ENCODE results near the gene EIF2D. TPM values are rescaled to one million over a fixed set of nuclear protein-coding genes. Genes with fewer than 3 reads are reported as not detected.
A peak's percentile ranks its signal among the peaks of the same experiment; 100 is the strongest.

The EIF2D gene
- total and polyA plus RNA-seq, 9 of the 15 experiments (the other 6 are each of a cell fraction or from before 2014, with no cell fraction given) = 81.1 to 138 (median 93.9) TPM

GRCh38 chr1:206628916-206629315 is 16.7 kb upstream of the EIF2D start:
- Histone ChIP-seq H2AFZ (ENCODE audit: low read depth, low read length) (no peak overlapping the region), H3K27me3 (ENCODE audit: control insufficient read depth in 2 of 2, insufficient read depth in 2 of 2, low read length in 2 of 2) (0 out of 5 replicates have a peak, but pooled peaks cover 0 to 6% of the 10 kb centered on the region in 2 experiments), H3K36me3 (ENCODE audit: control insufficient read depth, insufficient read depth, low read length) (no peaks in the 10 kb centered on the region), H3K4me3 (no peak overlapping the region), H3K9me1 (ENCODE audit: control insufficient read depth, insufficient read depth, low read length) (no peaks in the 10 kb centered on the region), H3K27ac (ENCODE audit: extremely low read depth, low read depth, low read length) (no peak overlapping the region), H4K20me1 (replicated peaks; ENCODE audit: control insufficient read depth, insufficient read depth, low read length) (no peaks in the 10 kb centered on the region), H3K4me2 (ENCODE audit: insufficient read depth, low read length) (no peak overlapping the region), H3K9me3 (replicated peaks; ENCODE audit: control insufficient read depth, insufficient read depth, low read depth, low read length) (no peaks in the 10 kb centered on the region; the same call in 1 of the 2 replicates), H3K9ac (ENCODE audit: insufficient read depth in 1 of 2, low read depth in 2 of 2, low read length in 2 of 2) (no peak overlapping the region), H3K79me2 (ENCODE audit: control insufficient read depth, insufficient read depth, low read length) (no peaks in the 10 kb centered on the region), H3K4me1 (replicated peaks in 1 of 2; ENCODE audit: control insufficient read depth in 2 of 2, insufficient read depth in 2 of 2, low read length in 2 of 2) (0 out of 5 replicates have a peak, but pooled peaks cover 0 to under 1% of the 10 kb centered on the region in 2 experiments)
- no TSS peak for BruUV-seq (replicated peaks)
- in situ Hi-C loops (cut with MboI) (no loop called here), intact Hi-C loops (cut with micrococcal nuclease) (no loop called here)
- TF ChIP-seq ZNF316 (IDR thresholded peaks at IDR 0.05) (peak; percentile 29; the same call in 1 of the 2 replicates), C11orf30 (IDR thresholded peaks at IDR 0.05; ENCODE audit: low read depth) (peak; percentile 34; the same call in 1 of the 2 replicates), PPARD (CRISPR knock-in tag; IDR thresholded peaks at IDR 0.05) (no peak), ZNF263 (CRISPR knock-in tag; IDR thresholded peaks at IDR 0.05; ENCODE audit: borderline replicate concordance) (no peak), SRSF9 (IDR thresholded peaks at IDR 0.05; ENCODE audit: borderline replicate concordance, low read depth, low read length) (no peak), MAFF (IDR thresholded peaks at IDR 0.05; ENCODE audit: low read length) (0 out of 2 replicates have a peak, but pooled peaks have one; percentile 35), MAFK (IDR thresholded peaks at IDR 0.05; ENCODE audit: low read length) (peak; percentile 48; the same call in 1 of the 2 replicates)
- 0% methylated on average over 1 of the region's 1 CpG for WGBS (ENCODE audit: insufficient coverage, low coverage, missing lambda C conversion rate)
- ChIA-PET POLR2A (interaction anchor here (0.5 to 0.9 kb wide), 3 partner anchors 9 to 202 kb away, joined by 3 read pairs; no protein-coding TSS in a partner anchor), CTCF (ENCODE audit: low intra/inter-chr PET ratio) (interaction anchor here (1.0 kb wide), 1 partner anchor 282 kb away, joined by 3 read pairs; no protein-coding TSS in a partner anchor)
- ATAC-seq = no peak
- no peak for FAIRE-seq
- no peak for DNase-seq (ENCODE audit: extremely low read depth in 1 of 4, low spot score in 3 of 4)
